Measurements from ENCODE around the gene POSTN.
"Not testable (repeated sequence)": the region's sequence is repeated elsewhere in the genome, so short reads cannot be mapped to it uniquely, and the experiment has no call there.

The POSTN gene

GRCh38 chr13:37613638-37614037 is 15.1 kb upstream of the POSTN start:
- H3K9me3 Mint-ChIP-seq: no peaks in the 10 kb centered on the region
- no peaks in the 10 kb centered on the region for H3K27me3 Mint-ChIP-seq (ENCODE audit: low read depth)
- no peak overlapping the region for H3K27ac Mint-ChIP-seq
- no peaks in the 10 kb centered on the region for H3K36me3 Mint-ChIP-seq (ENCODE audit: low read depth)
- DNase-seq (ENCODE audit: low spot score): no peak
- no peak overlapping the region for H3K4me3 Mint-ChIP-seq
- H3K4me1 Mint-ChIP-seq (ENCODE audit: low read depth): no peaks in the 10 kb centered on the region

- no peak overlapping the region for H3K27ac Mint-ChIP-seq
- DNase-seq (ENCODE audit: low spot score): no peak
- no peaks in the 10 kb centered on the region for H3K36me3 Mint-ChIP-seq (ENCODE audit: low read depth)
- H3K27me3 Mint-ChIP-seq (ENCODE audit: low read depth): no peaks in the 10 kb centered on the region
- H3K4me1 Mint-ChIP-seq (ENCODE audit: low read depth): no peaks in the 10 kb centered on the region
- no peaks in the 10 kb centered on the region for H3K9me3 Mint-ChIP-seq
- H3K4me3 Mint-ChIP-seq: no peak overlapping the region
Measured at GRCh38 chr13:37613236-37613635, 14.7 kb upstream of the POSTN start.

- H3K4me1 Mint-ChIP-seq (ENCODE audit: low read depth): no peaks in the 10 kb centered on the region
- DNase-seq (ENCODE audit: low spot score): no peak
- H3K36me3 Mint-ChIP-seq (ENCODE audit: low read depth): no peaks in the 10 kb centered on the region
- H3K9me3 Mint-ChIP-seq: no peaks in the 10 kb centered on the region
- H3K27ac Mint-ChIP-seq: no peak overlapping the region
- no peaks in the 10 kb centered on the region for H3K27me3 Mint-ChIP-seq (ENCODE audit: low read depth)
- H3K4me3 Mint-ChIP-seq: no peak overlapping the region
Measured at GRCh38 chr13:37608750-37609339, 10.3 kb upstream of the POSTN start.

GRCh38 chr13:37602733-37603381 is 4.3 kb upstream of the POSTN start:
- Mint-ChIP-seq H3K4me3 (no peak overlapping the region), H3K27me3 (ENCODE audit: low read depth) (no peaks in the 10 kb centered on the region), H3K4me1 (ENCODE audit: low read depth) (no peaks in the 10 kb centered on the region), H3K9me3 (no peaks in the 10 kb centered on the region), H3K27ac (no peak overlapping the region), H3K36me3 (ENCODE audit: low read depth) (no peaks in the 10 kb centered on the region)
- DNase-seq (ENCODE audit: low spot score): no peak

- H3K4me3 Mint-ChIP-seq: no peak overlapping the region
- H3K27me3 Mint-ChIP-seq (ENCODE audit: low read depth): no peaks in the 10 kb centered on the region
- no peak for DNase-seq (ENCODE audit: low spot score)
- no peak overlapping the region for H3K27ac Mint-ChIP-seq
- H3K9me3 Mint-ChIP-seq: no peaks in the 10 kb centered on the region
- no peaks in the 10 kb centered on the region for H3K36me3 Mint-ChIP-seq (ENCODE audit: low read depth)
- no peaks in the 10 kb centered on the region for H3K4me1 Mint-ChIP-seq (ENCODE audit: low read depth)
Measured at GRCh38 chr13:37601648-37602440, 3.3 kb upstream of the POSTN start.

- Mint-ChIP-seq H3K4me1 (ENCODE audit: low read depth) (no peaks in the 10 kb centered on the region), H3K27ac (no peak overlapping the region), H3K36me3 (ENCODE audit: low read depth) (no peaks in the 10 kb centered on the region), H3K9me3 (no peaks in the 10 kb centered on the region), H3K27me3 (ENCODE audit: low read depth) (no peaks in the 10 kb centered on the region), H3K4me3 (no peak overlapping the region)
- DNase-seq (ENCODE audit: low spot score): no peak
Measured at GRCh38 chr13:37599519-37599918, 951 bp upstream of the POSTN start.

- Mint-ChIP-seq H3K36me3 (ENCODE audit: low read depth) (no peaks in the 10 kb centered on the region), H3K4me3 (no peak overlapping the region), H3K4me1 (ENCODE audit: low read depth) (no peaks in the 10 kb centered on the region), H3K27me3 (ENCODE audit: low read depth) (no peaks in the 10 kb centered on the region), H3K9me3 (no peaks in the 10 kb centered on the region), H3K27ac (no peak overlapping the region)
- DNase-seq (ENCODE audit: low spot score): no peak
Measured at GRCh38 chr13:37597477-37598025, 1.0 kb downstream of the POSTN start.

- Mint-ChIP-seq H3K27me3 (ENCODE audit: low read depth) (no peaks in the 10 kb centered on the region), H3K36me3 (ENCODE audit: low read depth) (no peaks in the 10 kb centered on the region), H3K9me3 (no peaks in the 10 kb centered on the region), H3K4me1 (ENCODE audit: low read depth) (no peaks in the 10 kb centered on the region), H3K27ac (no peak overlapping the region), H3K4me3 (no peak overlapping the region)
- no peak for DNase-seq (ENCODE audit: low spot score)
Measured at GRCh38 chr13:37596805-37597204, 1.8 kb downstream of the POSTN start.

GRCh38 chr13:37595162-37595561 is 3.4 kb downstream of the POSTN start:
- no peak overlapping the region for H3K27ac Mint-ChIP-seq
- DNase-seq (ENCODE audit: low spot score): no peak
- H3K4me3 Mint-ChIP-seq: no peak overlapping the region
- no peaks in the 10 kb centered on the region for H3K27me3 Mint-ChIP-seq (ENCODE audit: low read depth)
- no peaks in the 10 kb centered on the region for H3K9me3 Mint-ChIP-seq
- H3K36me3 Mint-ChIP-seq (ENCODE audit: low read depth): no peaks in the 10 kb centered on the region
- H3K4me1 Mint-ChIP-seq (ENCODE audit: low read depth): no peaks in the 10 kb centered on the region

- Mint-ChIP-seq H3K27ac (no peak overlapping the region), H3K36me3 (ENCODE audit: low read depth) (no peaks in the 10 kb centered on the region), H3K4me3 (no peak overlapping the region), H3K27me3 (ENCODE audit: low read depth) (no peaks in the 10 kb centered on the region), H3K9me3 (no peaks in the 10 kb centered on the region), H3K4me1 (ENCODE audit: low read depth) (no peaks in the 10 kb centered on the region)
- no peak for DNase-seq (ENCODE audit: low spot score)
Measured at GRCh38 chr13:37594550-37594949, 4.0 kb downstream of the POSTN start.

GRCh38 chr13:37589381-37589780 is 9.2 kb downstream of the POSTN start:
- DNase-seq (ENCODE audit: low spot score): not testable (repeated sequence)

GRCh38 chr13:37587236-37587635 is 11.3 kb downstream of the POSTN start:
- Mint-ChIP-seq H3K27me3 (ENCODE audit: low read depth) (no peaks in the 10 kb centered on the region), H3K4me3 (no peak overlapping the region), H3K36me3 (ENCODE audit: low read depth) (no peaks in the 10 kb centered on the region), H3K9me3 (no peaks in the 10 kb centered on the region), H3K4me1 (ENCODE audit: low read depth) (no peaks in the 10 kb centered on the region), H3K27ac (no peak overlapping the region)
- no peak for DNase-seq (ENCODE audit: low spot score)

More at GRCh38 chr13:37589381-37589780, 9.2 kb downstream of the POSTN start:
- not testable (repeated sequence) for H3K4me3 Mint-ChIP-seq; H3K36me3 Mint-ChIP-seq (ENCODE audit: low read depth); H3K4me1 Mint-ChIP-seq (ENCODE audit: low read depth); H3K9me3 Mint-ChIP-seq; H3K27me3 Mint-ChIP-seq (ENCODE audit: low read depth); H3K27ac Mint-ChIP-seq

GRCh38 chr13:37586164-37586563 is 12.4 kb downstream of the POSTN start:
- no peak for DNase-seq (ENCODE audit: low spot score)
- H3K36me3 Mint-ChIP-seq (ENCODE audit: low read depth): no peaks in the 10 kb centered on the region
- no peaks in the 10 kb centered on the region for H3K4me1 Mint-ChIP-seq (ENCODE audit: low read depth)
- H3K9me3 Mint-ChIP-seq: no peaks in the 10 kb centered on the region
- H3K27me3 Mint-ChIP-seq (ENCODE audit: low read depth): no peaks in the 10 kb centered on the region
- no peak overlapping the region for H3K4me3 Mint-ChIP-seq
- no peak overlapping the region for H3K27ac Mint-ChIP-seq

GRCh38 chr13:37585541-37585940 is 13.0 kb downstream of the POSTN start:
- H3K27ac Mint-ChIP-seq: no peak overlapping the region
- H3K4me1 Mint-ChIP-seq (ENCODE audit: low read depth): no peaks in the 10 kb centered on the region
- no peak overlapping the region for H3K4me3 Mint-ChIP-seq
- H3K27me3 Mint-ChIP-seq (ENCODE audit: low read depth): no peaks in the 10 kb centered on the region
- no peak for DNase-seq (ENCODE audit: low spot score)
- H3K36me3 Mint-ChIP-seq (ENCODE audit: low read depth): no peaks in the 10 kb centered on the region
- no peaks in the 10 kb centered on the region for H3K9me3 Mint-ChIP-seq

Measured in T-helper 2 cell treated with Interferon-gamma antibody and Interleukin-4, amounts not matched to agents 5 μg/mL and 100 μg/mL, for 36 hours (primary cell).